ENCODE measurements around the gene SLC4A5.

The SLC4A5 gene

GRCh38 chr2:74297950-74298349 is 45.3 kb downstream of the SLC4A5 start:
- Histone ChIP-seq H3K36me3 (ENCODE audit: control insufficient read depth in 2 of 2, insufficient read depth in 1 of 2, low read length in 2 of 2) (no peaks in the 10 kb centered on the region), H3K9me3 (ENCODE audit: control insufficient read depth, insufficient read depth, low read depth, low read length) (no peaks in the 10 kb centered on the region), H3K27ac (ENCODE audit: extremely low read depth, low read depth, low read length) (no peak overlapping the region), H3K4me3 (ENCODE audit: low read depth, low read length) (no peak overlapping the region), H3K4me1 (ENCODE audit: control insufficient read depth, insufficient read depth, low read length) (no peaks in the 10 kb centered on the region)
- CTCF ChIA-PET = no interaction called here
- POLR2A ChIA-PET = no interaction called here
- TF ChIP-seq PRDM1 (tag by site-specific recombination; IDR thresholded peaks at IDR 0.05) = no peak
- TF ChIP-seq MZF1 (tag by site-specific recombination; IDR thresholded peaks at IDR 0.05; ENCODE audit: borderline replicate concordance) = no peak

GRCh38 chr2:74297391-74297790 is 45.8 kb downstream of the SLC4A5 start:
- Histone ChIP-seq H3K27ac (ENCODE audit: extremely low read depth, low read depth, low read length) (no peak overlapping the region), H3K9me3 (ENCODE audit: control insufficient read depth, insufficient read depth, low read depth, low read length) (no peaks in the 10 kb centered on the region), H3K4me3 (ENCODE audit: low read depth, low read length) (no peak overlapping the region), H3K4me1 (ENCODE audit: control insufficient read depth, insufficient read depth, low read length) (no peaks in the 10 kb centered on the region), H3K36me3 (ENCODE audit: control insufficient read depth in 2 of 2, insufficient read depth in 1 of 2, low read length in 2 of 2) (no peaks in the 10 kb centered on the region)
- no peak for TF ChIP-seq ZNF571 (tag by site-specific recombination; IDR thresholded peaks at IDR 0.05)
- ChIA-PET POLR2A (no interaction called here), CTCF (no interaction called here)

- Histone ChIP-seq H3K36me3 (ENCODE audit: control insufficient read depth in 2 of 2, insufficient read depth in 1 of 2, low read length in 2 of 2) (no peaks in the 10 kb centered on the region), H3K27ac (ENCODE audit: extremely low read depth, low read depth, low read length) (no peak overlapping the region), H3K9me3 (ENCODE audit: control insufficient read depth, insufficient read depth, low read depth, low read length) (no peaks in the 10 kb centered on the region), H3K4me1 (ENCODE audit: control insufficient read depth, insufficient read depth, low read length) (no peaks in the 10 kb centered on the region), H3K4me3 (ENCODE audit: low read depth, low read length) (no peak overlapping the region)
- no peak for TF ChIP-seq ZNF302 (tag by site-specific recombination; IDR thresholded peaks at IDR 0.05; ENCODE audit: low read depth)
- no peak for TF ChIP-seq REST (tag by site-specific recombination; IDR thresholded peaks at IDR 0.05)
- TF ChIP-seq ZNF580 (tag by site-specific recombination; IDR thresholded peaks at IDR 0.05) = no peak
- no peak for TF ChIP-seq ZNF214 (tag by site-specific recombination; IDR thresholded peaks at IDR 0.05; ENCODE audit: borderline replicate concordance)
- TF ChIP-seq ZNF529 (tag by site-specific recombination; IDR thresholded peaks at IDR 0.05; ENCODE audit: insufficient replicate concordance) = no peak
- TF ChIP-seq BCL6B (tag by site-specific recombination; IDR thresholded peaks at IDR 0.05) = no peak
- CTCF ChIA-PET = interaction anchor here (0.5 to 0.8 kb wide), 2 partner anchors 41 to 461 kb away, joined by 3 to 5 read pairs; no protein-coding TSS in a partner anchor
- POLR2A ChIA-PET = no interaction called here
Measured at GRCh38 chr2:74293191-74293991, 49.8 kb downstream of the SLC4A5 start.

GRCh38 chr2:74292751-74293150 is 50.5 kb downstream of the SLC4A5 start:
- POLR2A ChIA-PET = interaction anchor here (0.7 kb wide), 1 partner anchor 361 kb away, joined by 4 read pairs; the partner anchor contains the start of gene SEMA4F
- H3K4me3 ChIP-seq (ENCODE audit: low read depth, low read length) = no peak overlapping the region
- no peaks in the 10 kb centered on the region for H3K4me1 ChIP-seq (ENCODE audit: control insufficient read depth, insufficient read depth, low read length)
- H3K27ac ChIP-seq (ENCODE audit: extremely low read depth, low read depth, low read length) = no peak overlapping the region
- H3K36me3 ChIP-seq (ENCODE audit: control insufficient read depth in 2 of 2, insufficient read depth in 1 of 2, low read length in 2 of 2) = no peaks in the 10 kb centered on the region
- CTCF ChIA-PET = interaction anchor here (0.7 to 2.5 kb wide), 2 partner anchors 42 to 43 kb away, joined by 3 to 12 read pairs; no protein-coding TSS in a partner anchor
- H3K9me3 ChIP-seq (ENCODE audit: control insufficient read depth, insufficient read depth, low read depth, low read length) = no peaks in the 10 kb centered on the region
- TF ChIP-seq ZNF660 (tag by site-specific recombination; IDR thresholded peaks at IDR 0.05) (no peak), ZNF514 (tag by site-specific recombination; IDR thresholded peaks at IDR 0.05) (no peak), PRDM6 (tag by site-specific recombination; IDR thresholded peaks at IDR 0.05) (no peak), ZNF558 (tag by site-specific recombination; IDR thresholded peaks at IDR 0.05) (no peak), ZNF184 (tag by site-specific recombination; IDR thresholded peaks at IDR 0.05) (no peak), ZNF133 (tag by site-specific recombination; IDR thresholded peaks at IDR 0.05) (no peak), ZNF280D (tag by site-specific recombination; IDR thresholded peaks at IDR 0.05) (no peak), ZNF302 (tag by site-specific recombination; IDR thresholded peaks at IDR 0.05; ENCODE audit: low read depth) (no peak)

All from HEK293 (cell line).